Heart left ventricle (tissue), 16 donors: Measurements from ENCODE around the gene ARL8A. TPM values are rescaled to one million over a fixed set of nuclear protein-coding genes. Genes with fewer than 3 reads are reported as not detected.

Source experiments
- ATAC-seq, 4 donors: fragments of 200-7000 bp; cut with Tn5 transposase; one replicate each; pipeline ENCODE4 v1.9.1; 2020 to 2022; ENCODE audit warnings: moderate library complexity in 4 of 4, mild to moderate bottlenecking in 3 of 4, moderate number of reproducible peaks in 1 of 4
- DNase-seq, 5 donors: peaks; one replicate each; pipeline ENCODE4 v3.0.0-alpha.2; 2020
- H3K27ac ChIP-seq, 12 donors: fragments of 200-600 bp; sonication (generic) in 4 of 12; one replicate each; pipeline versions ENCODE4 v1.5.0 to v1.8.0; 2016 to 2022; ENCODE audit warnings: mild to moderate bottlenecking in 2 of 12
- H3K27me3 ChIP-seq, 9 donors: fragments of 200-600 bp; sonication (generic) in 2 of 9; one replicate each; pipeline versions ENCODE4 v1.5.1 to v1.8.0; 2016 to 2022; ENCODE audit warnings: mild to moderate bottlenecking in 3 of 9
- H3K36me3 ChIP-seq, 9 donors: fragments of 200-600 bp; sonication (generic) in 2 of 9; one replicate each; pipeline versions ENCODE4 v1.5.0 to v1.8.0; 2018 to 2022; ENCODE audit warnings: mild to moderate bottlenecking in 2 of 9
- H3K4me1 ChIP-seq, 12 donors: fragments of 200-600 bp; sonication (generic) in 4 of 12; one replicate each; pipeline versions ENCODE4 v1.5.0 to v1.8.0; 2016 to 2022; ENCODE audit warnings: mild to moderate bottlenecking in 3 of 12
- H3K4me3 ChIP-seq, 12 donors: fragments of 200-600 bp; sonication (generic) in 4 of 12; one replicate each; pipeline versions ENCODE4 v1.5.0 to v1.8.0; 2017 to 2022; ENCODE audit warnings: mild to moderate bottlenecking in 9 of 12, moderate library complexity in 4 of 12
- H3K9me3 ChIP-seq, 12 donors: fragments of 200-600 bp; sonication (generic) in 4 of 12; one replicate each; pipeline versions ENCODE4 v1.5.0 to v1.8.0; 2016 to 2022; ENCODE audit warnings: mild to moderate bottlenecking in 1 of 12
- POLR2A ChIP-seq, 2 donors: fragments of 450-650 bp; IDR thresholded peaks; one replicate each; pipeline ENCODE4 v1.6.1; 2017; ENCODE audit warnings: antibody characterized with exemption in 2 of 2, mild to moderate bottlenecking in 2 of 2, moderate library complexity in 2 of 2
- WGBS, 4 donors: extraction: QIAGEN DNeasy Blood & Tissue Kit in 2 of 4; methylation state at CpG; one replicate each; pipeline versions ENCODE4 v1.1.5 to v1.1.7; 2013 to 2018; 5-methylcytosine and 5-hydroxymethylcytosine counted together
- intact Hi-C, 10 donors: fragments of 100-400 bp; cut with DNase I; formaldehyde crosslinking; loops; one replicate each; pipeline versions ENCODE4 v1.11.1 to v1.14.2; 2022
- long read RNA-seq, 3 donors: library from polyadenylated mRNA; unstranded; transcript quantifications; one replicate each; pipeline ENCODE4 v2.0.0, GENCODE V29; 2020 to 2021
- polyA plus RNA-seq, 2 donors: library from polyadenylated mRNA; stranded (reverse); fragments of 200-250 nt; gene quantifications; one replicate each; pipeline ENCODE4 v1.2.3, GENCODE V29; 2013
- total RNA-seq, 9 donors: library from RNA; depleted of rRNA in 2 of 9; stranded (reverse); fragments of >200 nt in 2 of 9; fragmentation: NEBNext Ultra II Directional in 3 of 9; extraction: Animal tissue kit (Norgen Biotek cat#: 25700) in 3 of 9; gene quantifications; one replicate each; pipeline versions ENCODE4 v1.1.0 to v1.2.4, GENCODE V29; 2016 to 2023
- TF ChIP-seq, protein P1 (sequence below), 12 donors: fragments of 200-600 bp; sonication (generic) in 4 of 12; IDR thresholded peaks; one replicate each; pipeline versions ENCODE4 v1.5.0 to v1.8.0; 2018 to 2022; ENCODE audit warnings: antibody characterized with exemption in 12 of 12, mild to moderate bottlenecking in 5 of 12
- donor health status: ischemic (EF 13 %, LVEDD 7.1; RV severe dilation, severe dysfunction).
- donor health status: healthy with polysubstance abuse.
- donor health status: DM: no; HTN: yes; CAD: no.
- donor health status: DM: no; HTN: no; CAD: no.
- donor health status: ischemic (EF 25% LVEDD 6.9; RV normal size, moderate dysfunction).
- donor health status: ischemic (EF 25% LVEDD 5.7; RV mildly dilated, moderate dysfunction).
- donor health status: healthy.
- donor health status: DM: yes; HTN: yes; CAD: no.
- donor health status: ischemic (EF 35%, LVEDD 5.7; RV mildly dilated, moderate dysfunction).
- donor health status: nonischemic (EF 11% LVEDD 7.7; RV severe dilation, severe dysfunction).
- donor health status: DM: yes; HTN: yes; CAD: no.
- donor health status: PGD.
- donor health status: ischemic (EF 29% LVEDD 5.4; RV normal size, mild dysfunction).
- donor health status: nonischemic (EF 23%, LVEDD 6.1; RV moderate dilation, normal function).

ARL8A gene
- total RNA-seq (10 to 100 TPM; 33.0 to 86.4 (median 75.6) TPM), polyA plus RNA-seq (10 to 100 TPM; 22.6 to 35.5 TPM)
- long read RNA-seq, donor 1, transcript ARL8A-201 (7 exons, 1,793 nt) = major isoform, 30 of 37 reads
- long read RNA-seq, donor 1, partial matches to known transcripts = 0 of 37 reads
- long read RNA-seq, donor 1, other reads (novel, unspliced or antisense) = 7 of 37 reads
- long read RNA-seq, donor 2, transcript ARL8A-201 (7 exons, 1,793 nt) = major isoform, 6 of 9 reads
- long read RNA-seq, donor 2, partial matches to known transcripts = 0 of 9 reads
- long read RNA-seq, donor 2, other reads (novel, unspliced or antisense) = 2 of 9 reads
- long read RNA-seq, donor 3, transcript ARL8A-201 (7 exons, 1,793 nt) = major isoform, 46 of 59 reads
- long read RNA-seq, donor 3, partial matches to known transcripts = 4 of 59 reads
- long read RNA-seq, donor 3, other reads (novel, unspliced or antisense) = 9 of 59 reads

DNA sequence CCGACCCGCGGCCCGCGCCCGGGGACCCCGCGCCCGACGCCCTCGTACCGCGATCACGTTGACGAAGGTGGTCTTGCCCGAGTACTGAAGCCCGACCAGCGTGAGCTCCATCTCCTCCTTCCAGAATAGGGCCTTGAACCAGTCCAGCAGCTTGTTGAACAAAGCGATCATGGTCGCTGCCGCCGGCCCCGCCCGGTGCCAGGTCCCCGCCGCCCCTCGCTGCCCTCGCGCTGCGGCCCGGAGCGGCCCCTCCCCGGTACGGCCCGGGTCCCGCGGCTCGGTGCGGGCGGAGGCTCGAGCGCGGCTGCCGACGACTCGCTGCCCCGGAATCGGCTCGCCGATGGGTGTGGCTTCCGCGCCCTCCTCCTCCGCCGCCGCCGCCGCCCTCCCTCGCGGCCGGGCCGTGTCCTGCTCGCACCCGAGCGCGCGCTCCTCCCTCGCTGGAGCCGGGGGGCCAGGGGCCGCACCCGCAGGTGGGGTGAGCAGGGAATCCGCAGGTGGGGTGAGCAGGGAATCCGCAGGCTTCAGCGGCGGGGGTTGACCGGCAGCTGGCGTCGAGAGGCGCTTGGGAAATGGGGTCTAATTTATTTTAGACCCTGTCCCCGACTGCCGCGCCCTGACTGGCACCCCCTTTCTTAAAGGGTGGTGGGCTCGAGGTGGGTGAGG is at the start of gene ARL8A:
Gene ARL8A (minus strand): TSS at position 336 of the 666 bp plus-strand sequence. CDS start 165 bp downstream, at position 171.
- DNase-seq (peak; percentile 81 to 88 (median 85)), ATAC-seq (peak; percentile 39 to 86 (median 78))
- Histone ChIP-seq H3K9me3 (no peaks in the 10 kb centered on the region), H3K27me3 (no peaks in the 10 kb centered on the region), H3K4me1 (peaks cover 0 to 41% (median 22%) of the 10 kb centered on the region in 12 donors), H3K4me3 (peak within 1 kb of the TSS; percentile 81 to 100 (median 97)), H3K27ac (peak within 1 kb of the TSS; percentile 72 to 98 (median 92)), H3K36me3 (peaks cover 0 to 7% (median 0%) of the 10 kb centered on the region in 9 donors)
- TF ChIP-seq POLR2A (IDR thresholded peaks at IDR 0.05) = peak in 1 of 2 donors; percentile 50
- TF ChIP-seq, protein P1, sequence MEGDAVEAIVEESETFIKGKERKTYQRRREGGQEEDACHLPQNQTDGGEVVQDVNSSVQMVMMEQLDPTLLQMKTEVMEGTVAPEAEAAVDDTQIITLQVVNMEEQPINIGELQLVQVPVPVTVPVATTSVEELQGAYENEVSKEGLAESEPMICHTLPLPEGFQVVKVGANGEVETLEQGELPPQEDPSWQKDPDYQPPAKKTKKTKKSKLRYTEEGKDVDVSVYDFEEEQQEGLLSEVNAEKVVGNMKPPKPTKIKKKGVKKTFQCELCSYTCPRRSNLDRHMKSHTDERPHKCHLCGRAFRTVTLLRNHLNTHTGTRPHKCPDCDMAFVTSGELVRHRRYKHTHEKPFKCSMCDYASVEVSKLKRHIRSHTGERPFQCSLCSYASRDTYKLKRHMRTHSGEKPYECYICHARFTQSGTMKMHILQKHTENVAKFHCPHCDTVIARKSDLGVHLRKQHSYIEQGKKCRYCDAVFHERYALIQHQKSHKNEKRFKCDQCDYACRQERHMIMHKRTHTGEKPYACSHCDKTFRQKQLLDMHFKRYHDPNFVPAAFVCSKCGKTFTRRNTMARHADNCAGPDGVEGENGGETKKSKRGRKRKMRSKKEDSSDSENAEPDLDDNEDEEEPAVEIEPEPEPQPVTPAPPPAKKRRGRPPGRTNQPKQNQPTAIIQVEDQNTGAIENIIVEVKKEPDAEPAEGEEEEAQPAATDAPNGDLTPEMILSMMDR (IDR thresholded peaks at IDR 0.05) = no peak
- intact Hi-C loops = no loop called here
- WGBS, 4 donors = 0 to 1% (median 0%) methylated on average over 14 to 82 of the region's 82 CpGs

DNA sequence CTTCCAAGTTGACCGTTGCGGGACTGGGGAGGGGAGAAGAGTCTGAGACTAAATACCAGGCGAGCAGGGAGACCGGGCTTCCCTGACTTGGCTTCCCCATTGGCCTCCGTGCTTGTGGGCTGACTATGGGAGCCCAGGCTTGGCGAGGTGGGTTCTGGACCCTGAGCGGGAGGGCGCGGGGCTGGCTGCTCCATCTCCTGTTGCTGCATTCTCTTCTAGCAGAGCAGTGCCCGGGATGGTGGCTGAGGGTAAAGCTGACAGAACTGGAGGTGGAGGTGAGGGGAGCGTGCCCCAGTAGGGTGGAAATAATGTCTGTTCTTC is 49.8 kb upstream of the ARL8A start:
- Histone ChIP-seq H3K36me3 (no peaks in the 10 kb centered on the region), H3K27ac (no peak overlapping the region), H3K4me1 (peaks cover 0 to 21% (median 7%) of the 10 kb centered on the region in 12 donors), H3K27me3 (peaks cover 6 to 34% (median 17%) of the 10 kb centered on the region in 9 donors), H3K4me3 (peak overlapping the region in 4 of 12 donors; percentile 17 to 47 (median 26)), H3K9me3 (no peaks in the 10 kb centered on the region)
- no peak for TF ChIP-seq POLR2A (IDR thresholded peaks at IDR 0.05)
- TF ChIP-seq, protein P1 (IDR thresholded peaks at IDR 0.05) = no peak
- WGBS, 4 donors = 53 to 69% (median 66%) methylated on average over 8 to 11 of the region's 11 CpGs
- DNase-seq = peak in 1 of 5 donors; percentile 37
- no peak for ATAC-seq
- intact Hi-C loops = no loop called here

DNA sequence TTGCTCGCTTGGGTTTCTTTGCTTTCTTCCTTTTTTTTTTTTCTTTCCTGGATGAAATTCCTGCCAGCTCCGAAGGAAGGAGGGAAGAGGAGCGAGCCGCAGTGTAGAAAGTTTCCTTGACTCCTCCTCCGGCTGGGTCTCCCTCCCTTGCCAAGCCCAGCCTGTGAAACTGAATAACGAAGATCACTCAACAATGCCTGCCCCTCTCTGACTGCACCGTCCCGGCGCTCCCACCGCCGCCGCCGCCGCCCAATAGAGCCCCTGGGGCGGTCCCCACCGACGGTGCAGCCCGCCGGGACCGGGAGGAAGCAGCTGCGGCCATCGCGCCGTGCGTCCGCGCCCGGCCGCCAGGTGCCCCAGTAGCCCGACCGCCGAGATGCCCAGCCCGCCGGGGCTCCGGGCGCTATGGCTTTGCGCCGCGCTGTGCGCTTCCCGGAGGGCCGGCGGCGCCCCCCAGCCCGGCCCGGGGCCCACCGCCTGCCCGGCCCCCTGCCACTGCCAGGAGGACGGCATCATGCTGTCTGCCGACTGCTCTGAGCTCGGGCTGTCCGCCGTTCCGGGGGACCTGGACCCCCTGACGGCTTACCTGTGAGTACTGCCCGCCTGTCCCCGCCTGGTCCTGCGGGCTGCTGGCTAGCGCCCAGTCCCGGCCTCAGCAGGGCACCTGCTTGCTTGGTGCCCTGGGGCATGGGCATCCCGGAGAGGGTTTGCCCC is 49.2 kb upstream of the ARL8A start, which contains the start of gene LGR6:
Gene LGR6 (plus strand): TSS at position 186 of the 714 bp plus-strand sequence. CDS start 191 bp downstream, at position 377.
- 3 to 17% (median 5%) methylated on average over 9 to 61 of the region's 61 CpGs for WGBS, 4 donors
- no peak for TF ChIP-seq POLR2A (IDR thresholded peaks at IDR 0.05)
- TF ChIP-seq, protein P1 (IDR thresholded peaks at IDR 0.05) = peak in 2 of 12 donors; percentile 19 to 31
- Histone ChIP-seq H3K4me1 (peaks cover 0 to 18% (median 6%) of the 10 kb centered on the region in 12 donors), H3K27ac (no peak within 1 kb of the TSS), H3K36me3 (no peaks in the 10 kb centered on the region), H3K9me3 (no peaks in the 10 kb centered on the region), H3K4me3 (peak within 1 kb of the TSS in 9 of 12 donors; percentile 16 to 47 (median 23)), H3K27me3 (peaks cover 6 to 31% (median 17%) of the 10 kb centered on the region in 9 donors)
- DNase-seq = peak in 1 of 5 donors; percentile 60
- peak in 2 of 4 donors; percentile 12 to 57 for ATAC-seq
- intact Hi-C loops = loop anchor here in 6 of 10 donors (1.0 to 2.0 kb wide), 3 partner anchors 43 to 122 kb away; no protein-coding TSS in a partner anchor
